ENCODE results near the gene SH3PXD2A. TPM values are rescaled to one million over a fixed set of nuclear protein-coding genes. Genes with fewer than 3 reads are reported as not detected.
A peak's percentile ranks its signal among the peaks of the same experiment; 100 is the strongest.

The SH3PXD2A gene
- total RNA-seq, 2 experiments from 2014 or later: 6.9 to 7.0 TPM

DNA sequence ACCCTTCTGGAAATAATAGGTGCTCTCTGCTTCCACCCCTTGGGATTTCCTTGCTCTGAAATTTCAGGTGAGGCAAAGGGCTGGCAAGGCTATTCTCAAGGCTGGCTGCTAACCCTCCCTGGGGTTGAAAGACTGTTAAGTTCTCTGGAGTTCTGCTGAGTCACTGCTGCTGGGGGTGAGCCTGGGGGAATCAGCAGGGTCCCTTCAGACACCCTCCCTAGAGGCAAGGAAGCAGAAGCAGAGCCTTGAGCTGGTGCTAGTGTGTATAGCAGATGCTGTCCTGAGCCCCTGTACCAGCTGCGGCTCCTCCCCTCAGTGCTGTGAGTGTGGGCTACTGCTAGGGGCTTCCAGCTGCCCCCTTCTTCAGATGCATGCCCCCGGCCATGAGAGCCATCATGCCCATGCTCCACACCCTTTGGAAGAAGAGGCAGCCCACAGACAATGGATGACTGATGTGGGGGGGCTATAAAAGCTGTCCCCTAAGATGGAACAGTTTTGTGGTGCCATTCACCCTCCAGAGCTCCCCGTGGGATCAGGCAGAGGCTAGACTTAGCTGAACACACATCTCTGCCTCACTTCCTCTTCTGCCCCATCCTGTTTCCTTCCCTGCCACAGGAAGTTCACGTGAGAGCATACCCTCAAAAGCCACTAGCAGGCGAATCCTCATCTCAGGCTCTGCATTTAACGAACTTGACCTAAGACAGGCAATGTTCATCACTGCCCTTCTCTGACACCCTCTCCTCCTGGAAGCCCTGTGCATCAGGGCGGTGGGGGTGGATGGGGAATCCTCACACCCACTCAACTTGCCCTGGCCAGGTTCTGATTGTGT, 91.8 kb downstream of the SH3PXD2A start:
- H3K27ac ChIP-seq (ENCODE audit: low read depth in 1 of 2, low read length in 2 of 2): no peak overlapping the region
- Mint-ChIP-seq H3K27ac (peak overlapping the region; percentile 74), H3K9me3 (no peaks in the 10 kb centered on the region), H3K4me1 (ENCODE audit: low read depth) (peaks cover 85% of the 10 kb centered on the region), H3K36me3 (ENCODE audit: low read depth) (no peaks in the 10 kb centered on the region), H3K27me3 (no peaks in the 10 kb centered on the region), H3K4me3 (peak overlapping the region; percentile 55)
- H3K9me3 ChIP-seq (ENCODE audit: control insufficient read depth in 1 of 2, insufficient read depth in 1 of 2, low read length in 2 of 2): no peaks in the 10 kb centered on the region
- no peak for ATAC-seq (ENCODE audit: poor library complexity)
- ChIA-PET CTCF (interaction anchor here (0.7 kb wide), 1 partner anchor 19 kb away, joined by 3 read pairs; no protein-coding TSS in a partner anchor), POLR2A (interaction anchor here (0.6 to 3.4 kb wide), 5 partner anchors 9 to 370 kb away, joined by 3 to 14 read pairs (median 10); no protein-coding TSS in a partner anchor)
- H3K36me3 ChIP-seq (ENCODE audit: insufficient read depth, low read length): no peaks in the 10 kb centered on the region
- peak overlapping the region; percentile 3 for H3K4me3 ChIP-seq (ENCODE audit: low read length)
- TF ChIP-seq, protein P1, sequence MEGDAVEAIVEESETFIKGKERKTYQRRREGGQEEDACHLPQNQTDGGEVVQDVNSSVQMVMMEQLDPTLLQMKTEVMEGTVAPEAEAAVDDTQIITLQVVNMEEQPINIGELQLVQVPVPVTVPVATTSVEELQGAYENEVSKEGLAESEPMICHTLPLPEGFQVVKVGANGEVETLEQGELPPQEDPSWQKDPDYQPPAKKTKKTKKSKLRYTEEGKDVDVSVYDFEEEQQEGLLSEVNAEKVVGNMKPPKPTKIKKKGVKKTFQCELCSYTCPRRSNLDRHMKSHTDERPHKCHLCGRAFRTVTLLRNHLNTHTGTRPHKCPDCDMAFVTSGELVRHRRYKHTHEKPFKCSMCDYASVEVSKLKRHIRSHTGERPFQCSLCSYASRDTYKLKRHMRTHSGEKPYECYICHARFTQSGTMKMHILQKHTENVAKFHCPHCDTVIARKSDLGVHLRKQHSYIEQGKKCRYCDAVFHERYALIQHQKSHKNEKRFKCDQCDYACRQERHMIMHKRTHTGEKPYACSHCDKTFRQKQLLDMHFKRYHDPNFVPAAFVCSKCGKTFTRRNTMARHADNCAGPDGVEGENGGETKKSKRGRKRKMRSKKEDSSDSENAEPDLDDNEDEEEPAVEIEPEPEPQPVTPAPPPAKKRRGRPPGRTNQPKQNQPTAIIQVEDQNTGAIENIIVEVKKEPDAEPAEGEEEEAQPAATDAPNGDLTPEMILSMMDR (IDR thresholded peaks at IDR 0.05): no peak
- no peaks in the 10 kb centered on the region for H3K27me3 ChIP-seq (ENCODE audit: control insufficient read depth in 1 of 2, insufficient read depth in 2 of 2, low read length in 2 of 2)
- DNase-seq: peak in 5 of 14 experiments; percentile 16 to 66 (median 62)
- peaks cover 90% of the 10 kb centered on the region for H3K4me1 ChIP-seq (ENCODE audit: insufficient read depth, low read length)
- intact Hi-C loops (cut with DNase I, micrococcal nuclease): no loop called here

- H3K27ac ChIP-seq (ENCODE audit: low read depth in 1 of 2, low read length in 2 of 2): no peak overlapping the region
- H3K27me3 ChIP-seq (ENCODE audit: control insufficient read depth in 1 of 2, insufficient read depth in 2 of 2, low read length in 2 of 2): no peaks in the 10 kb centered on the region
- Mint-ChIP-seq H3K27ac (no peak overlapping the region), H3K9me3 (no peaks in the 10 kb centered on the region), H3K4me3 (no peak overlapping the region), H3K27me3 (no peaks in the 10 kb centered on the region), H3K36me3 (ENCODE audit: low read depth) (no peaks in the 10 kb centered on the region), H3K4me1 (ENCODE audit: low read depth) (peaks cover 85% of the 10 kb centered on the region)
- H3K4me3 ChIP-seq (ENCODE audit: low read length): no peak overlapping the region
- H3K9me3 ChIP-seq (ENCODE audit: control insufficient read depth in 1 of 2, insufficient read depth in 1 of 2, low read length in 2 of 2): no peaks in the 10 kb centered on the region
- intact Hi-C loops (cut with DNase I, micrococcal nuclease): no loop called here
- H3K36me3 ChIP-seq (ENCODE audit: insufficient read depth, low read length): no peaks in the 10 kb centered on the region
- DNase-seq (no peak), ATAC-seq (ENCODE audit: poor library complexity) (no peak)
- ChIA-PET CTCF (no interaction called here), POLR2A (interaction anchor here (0.6 to 1.9 kb wide), 3 partner anchors 10 to 370 kb away, joined by 3 to 14 read pairs (median 3); no protein-coding TSS in a partner anchor)
- TF ChIP-seq, protein P1 (IDR thresholded peaks at IDR 0.05): no peak
- H3K4me1 ChIP-seq (ENCODE audit: insufficient read depth, low read length): peaks cover 90% of the 10 kb centered on the region
Measured at GRCh38 chr10:103762916-103763315, 92.5 kb downstream of the SH3PXD2A start.

DNA sequence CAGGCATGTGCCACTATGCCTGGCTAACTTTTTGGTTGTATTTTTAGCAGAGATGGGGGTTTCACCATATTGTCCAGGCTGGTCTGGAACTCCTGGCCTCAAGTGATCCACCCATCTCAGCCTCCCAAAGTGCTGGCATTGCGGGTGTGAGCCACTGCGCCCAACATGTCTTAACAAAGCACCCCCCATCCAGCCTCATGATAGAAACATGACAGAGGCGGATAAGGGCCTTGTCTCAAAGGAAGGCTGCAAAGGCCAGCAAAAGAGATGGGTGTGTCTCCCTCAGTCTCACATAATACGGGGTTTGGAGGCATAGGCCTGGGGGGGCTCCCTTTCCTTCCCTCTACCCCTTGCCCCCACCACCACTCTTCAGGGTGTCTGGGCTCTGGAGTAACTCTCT, 93.2 kb downstream of the SH3PXD2A start:
- POLR2A ChIA-PET: interaction anchor here (0.7 kb wide), 1 partner anchor 15 kb away, joined by 3 read pairs; no protein-coding TSS in a partner anchor
- no peaks in the 10 kb centered on the region for H3K9me3 Mint-ChIP-seq
- H3K9me3 ChIP-seq (ENCODE audit: control insufficient read depth in 1 of 2, insufficient read depth in 1 of 2, low read length in 2 of 2): no peaks in the 10 kb centered on the region
- intact Hi-C loops (cut with DNase I, micrococcal nuclease): no loop called here
- H3K4me3 ChIP-seq (ENCODE audit: low read length): no peak overlapping the region
- no peaks in the 10 kb centered on the region for H3K27me3 Mint-ChIP-seq
- CTCF ChIA-PET: interaction anchor here (0.7 kb wide), 1 partner anchor 10 kb away, joined by 3 read pairs; no protein-coding TSS in a partner anchor
- no peak overlapping the region for H3K27ac Mint-ChIP-seq
- H3K36me3 Mint-ChIP-seq (ENCODE audit: low read depth): no peaks in the 10 kb centered on the region
- DNase-seq (no peak), ATAC-seq (ENCODE audit: poor library complexity) (no peak)
- H3K27ac ChIP-seq (ENCODE audit: low read depth in 1 of 2, low read length in 2 of 2): no peak overlapping the region
- peaks cover 90% of the 10 kb centered on the region for H3K4me1 ChIP-seq (ENCODE audit: insufficient read depth, low read length)
- no peaks in the 10 kb centered on the region for H3K36me3 ChIP-seq (ENCODE audit: insufficient read depth, low read length)
- H3K27me3 ChIP-seq (ENCODE audit: control insufficient read depth in 1 of 2, insufficient read depth in 2 of 2, low read length in 2 of 2): no peaks in the 10 kb centered on the region
- H3K4me1 Mint-ChIP-seq (ENCODE audit: low read depth): peaks cover 89% of the 10 kb centered on the region
- TF ChIP-seq, protein P1 (IDR thresholded peaks at IDR 0.05): no peak
- no peak overlapping the region for H3K4me3 Mint-ChIP-seq
